ENCODE measurements around the gene DENND10. TPM values are rescaled to one million over a fixed set of nuclear protein-coding genes. Genes with fewer than 3 reads are reported as not detected.
"Not testable (repeated sequence)": the region's sequence is repeated elsewhere in the genome, so short reads cannot be mapped to it uniquely, and the experiment has no call there.

The DENND10 gene
- total and polyA plus RNA-seq, 2 experiments from 2014 or later, result 75.3 to 94.7 TPM

DNA sequence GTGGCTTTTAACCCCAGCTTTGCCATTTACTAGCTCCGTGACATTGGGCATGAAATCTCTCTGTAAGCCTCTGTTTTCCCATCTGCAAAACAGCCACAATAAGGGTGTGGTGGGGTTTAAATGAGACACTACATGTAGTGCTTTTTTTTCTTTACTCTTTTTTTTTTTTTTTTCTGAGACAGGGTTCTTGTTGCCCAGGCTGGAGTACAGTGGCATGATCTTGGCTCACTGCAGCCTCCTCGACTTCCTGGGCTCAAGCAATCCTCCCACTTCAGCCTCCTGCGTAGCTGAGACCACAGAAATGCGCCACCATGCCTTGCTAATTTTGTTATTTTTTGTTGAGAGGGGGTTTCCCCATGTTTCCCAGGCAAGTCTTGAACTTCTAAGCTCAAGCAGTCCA, 8.3 kb upstream of the DENND10 start:
- no peak overlapping the region for H2AFZ ChIP-seq
- H3K27me3 ChIP-seq, result no peaks in the 10 kb centered on the region
- WGBS (ENCODE audit: low lambda C conversion rate, missing lambda C conversion rate), result 99% methylated on average over 4 of the region's 4 CpGs
- H3K27ac ChIP-seq, result no peak overlapping the region
- DNase-seq (ENCODE audit: low spot score), result no peak
- H3K9me3 ChIP-seq (ENCODE audit: low read depth), result no peaks in the 10 kb centered on the region
- H3K36me3 ChIP-seq (replicated peaks; ENCODE audit: insufficient read depth, low read depth), result no peaks in the 10 kb centered on the region
- no peaks in the 10 kb centered on the region for H3K9me2 ChIP-seq (replicated peaks; ENCODE audit: insufficient read depth)
- H4K20me1 ChIP-seq (ENCODE audit: insufficient read depth, poor library complexity, severe bottlenecking), result no peaks in the 10 kb centered on the region
- H3K4me3 ChIP-seq, result no peak overlapping the region
- no peak for TF ChIP-seq EZH2 (IDR thresholded peaks at IDR 0.05; ENCODE audit: borderline replicate concordance)
- TF ChIP-seq EZH2phosphoT487 (IDR thresholded peaks at IDR 0.05; ENCODE audit: low read depth, severe bottlenecking, unreplicated experiment), result no peak
- TF ChIP-seq, protein P1, sequence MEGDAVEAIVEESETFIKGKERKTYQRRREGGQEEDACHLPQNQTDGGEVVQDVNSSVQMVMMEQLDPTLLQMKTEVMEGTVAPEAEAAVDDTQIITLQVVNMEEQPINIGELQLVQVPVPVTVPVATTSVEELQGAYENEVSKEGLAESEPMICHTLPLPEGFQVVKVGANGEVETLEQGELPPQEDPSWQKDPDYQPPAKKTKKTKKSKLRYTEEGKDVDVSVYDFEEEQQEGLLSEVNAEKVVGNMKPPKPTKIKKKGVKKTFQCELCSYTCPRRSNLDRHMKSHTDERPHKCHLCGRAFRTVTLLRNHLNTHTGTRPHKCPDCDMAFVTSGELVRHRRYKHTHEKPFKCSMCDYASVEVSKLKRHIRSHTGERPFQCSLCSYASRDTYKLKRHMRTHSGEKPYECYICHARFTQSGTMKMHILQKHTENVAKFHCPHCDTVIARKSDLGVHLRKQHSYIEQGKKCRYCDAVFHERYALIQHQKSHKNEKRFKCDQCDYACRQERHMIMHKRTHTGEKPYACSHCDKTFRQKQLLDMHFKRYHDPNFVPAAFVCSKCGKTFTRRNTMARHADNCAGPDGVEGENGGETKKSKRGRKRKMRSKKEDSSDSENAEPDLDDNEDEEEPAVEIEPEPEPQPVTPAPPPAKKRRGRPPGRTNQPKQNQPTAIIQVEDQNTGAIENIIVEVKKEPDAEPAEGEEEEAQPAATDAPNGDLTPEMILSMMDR (IDR thresholded peaks at IDR 0.05; ENCODE audit: poor library complexity), result no peak
- H3K4me2 ChIP-seq, result no peak overlapping the region
- H3K4me1 ChIP-seq (ENCODE audit: insufficient read depth), result peaks cover 6% of the 10 kb centered on the region
- no peaks in the 10 kb centered on the region for H3K79me2 ChIP-seq

DNA sequence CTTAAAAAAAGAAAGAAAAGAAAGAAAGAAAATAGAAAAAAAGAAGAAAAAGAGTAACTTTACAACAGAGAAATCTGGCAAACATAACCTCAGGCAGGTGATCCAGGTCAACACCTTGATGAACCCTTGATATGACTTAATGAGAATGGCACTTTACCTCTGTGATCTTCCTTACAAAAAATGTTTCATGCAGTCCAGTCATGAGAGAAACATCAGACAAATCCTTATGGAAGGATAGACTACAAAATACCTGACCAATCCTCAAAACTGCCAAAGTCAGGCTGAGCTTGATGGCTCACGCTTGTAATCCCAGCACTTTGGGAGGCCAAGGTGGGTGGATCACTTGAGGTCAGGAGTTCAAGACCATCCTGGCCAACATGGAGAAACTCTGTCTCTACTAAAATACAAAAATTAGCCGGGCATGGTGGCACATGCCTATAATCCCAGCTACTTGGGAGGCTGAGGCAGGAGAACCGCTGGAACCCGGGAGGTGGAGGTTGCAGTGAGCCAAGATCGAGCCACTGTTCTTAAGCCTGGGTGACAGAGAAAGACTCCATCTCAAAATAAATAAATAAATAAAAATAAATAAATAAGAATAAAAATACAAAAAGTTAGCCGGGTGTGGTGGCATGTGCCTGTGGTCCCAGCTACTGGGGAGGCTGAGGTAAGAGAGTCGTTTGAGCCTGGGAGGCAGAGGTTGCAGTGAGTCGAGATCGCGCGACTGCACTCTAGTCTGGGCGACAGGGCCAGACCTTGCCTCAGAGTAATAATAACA, 7.1 kb upstream of the DENND10 start:
- not testable (repeated sequence) for H3K4me2 ChIP-seq; H3K4me3 ChIP-seq; H4K20me1 ChIP-seq (ENCODE audit: insufficient read depth, poor library complexity, severe bottlenecking); H3K27ac ChIP-seq; H3K9me2 ChIP-seq (replicated peaks; ENCODE audit: insufficient read depth); H2AFZ ChIP-seq; H3K36me3 ChIP-seq (replicated peaks; ENCODE audit: insufficient read depth, low read depth); H3K4me1 ChIP-seq (ENCODE audit: insufficient read depth); H3K79me2 ChIP-seq; H3K9me3 ChIP-seq (ENCODE audit: low read depth); DNase-seq (ENCODE audit: low spot score); H3K27me3 ChIP-seq
- 96% methylated on average over 12 of the region's 12 CpGs for WGBS (ENCODE audit: low lambda C conversion rate, missing lambda C conversion rate)

DNA sequence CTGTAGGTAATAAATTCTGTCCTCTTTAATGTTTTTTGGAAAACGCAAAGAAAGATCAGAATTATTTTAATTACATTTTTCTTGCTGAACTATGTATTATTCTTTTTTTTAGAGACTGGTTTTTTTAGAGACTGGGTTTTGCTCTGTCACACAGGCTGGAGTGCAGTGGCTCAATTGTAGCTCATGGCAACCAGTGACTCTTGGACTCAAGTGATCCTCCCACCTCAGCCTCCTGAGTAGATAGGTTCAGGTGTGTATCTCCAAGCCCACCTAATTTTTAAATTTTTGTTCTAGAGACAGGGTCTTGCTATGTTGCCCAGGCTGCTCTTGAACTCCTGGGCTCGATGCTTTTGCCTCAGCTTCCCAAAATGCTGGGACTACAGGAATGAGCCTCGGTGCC, 5.3 kb upstream of the DENND10 start:
- H4K20me1 ChIP-seq (ENCODE audit: insufficient read depth, poor library complexity, severe bottlenecking), result no peaks in the 10 kb centered on the region
- peaks cover 8% of the 10 kb centered on the region for H3K4me1 ChIP-seq (ENCODE audit: insufficient read depth)
- H3K27ac ChIP-seq, result no peak overlapping the region
- H3K9me3 ChIP-seq (ENCODE audit: low read depth), result no peaks in the 10 kb centered on the region
- 97% methylated on average over 3 of the region's 3 CpGs for WGBS (ENCODE audit: low lambda C conversion rate, missing lambda C conversion rate)
- no peak overlapping the region for H2AFZ ChIP-seq
- no peak overlapping the region for H3K4me2 ChIP-seq
- H3K4me3 ChIP-seq, result no peak overlapping the region
- DNase-seq (ENCODE audit: low spot score), result no peak
- no peaks in the 10 kb centered on the region for H3K79me2 ChIP-seq
- H3K9me2 ChIP-seq (replicated peaks; ENCODE audit: insufficient read depth), result no peaks in the 10 kb centered on the region
- H3K36me3 ChIP-seq (replicated peaks; ENCODE audit: insufficient read depth, low read depth), result no peaks in the 10 kb centered on the region
- H3K27me3 ChIP-seq, result no peaks in the 10 kb centered on the region
- TF ChIP-seq EZH2 (IDR thresholded peaks at IDR 0.05; ENCODE audit: borderline replicate concordance) (no peak), EZH2phosphoT487 (IDR thresholded peaks at IDR 0.05; ENCODE audit: low read depth, severe bottlenecking, unreplicated experiment) (no peak)
- TF ChIP-seq, protein P1 (IDR thresholded peaks at IDR 0.05; ENCODE audit: poor library complexity), result no peak

DNA sequence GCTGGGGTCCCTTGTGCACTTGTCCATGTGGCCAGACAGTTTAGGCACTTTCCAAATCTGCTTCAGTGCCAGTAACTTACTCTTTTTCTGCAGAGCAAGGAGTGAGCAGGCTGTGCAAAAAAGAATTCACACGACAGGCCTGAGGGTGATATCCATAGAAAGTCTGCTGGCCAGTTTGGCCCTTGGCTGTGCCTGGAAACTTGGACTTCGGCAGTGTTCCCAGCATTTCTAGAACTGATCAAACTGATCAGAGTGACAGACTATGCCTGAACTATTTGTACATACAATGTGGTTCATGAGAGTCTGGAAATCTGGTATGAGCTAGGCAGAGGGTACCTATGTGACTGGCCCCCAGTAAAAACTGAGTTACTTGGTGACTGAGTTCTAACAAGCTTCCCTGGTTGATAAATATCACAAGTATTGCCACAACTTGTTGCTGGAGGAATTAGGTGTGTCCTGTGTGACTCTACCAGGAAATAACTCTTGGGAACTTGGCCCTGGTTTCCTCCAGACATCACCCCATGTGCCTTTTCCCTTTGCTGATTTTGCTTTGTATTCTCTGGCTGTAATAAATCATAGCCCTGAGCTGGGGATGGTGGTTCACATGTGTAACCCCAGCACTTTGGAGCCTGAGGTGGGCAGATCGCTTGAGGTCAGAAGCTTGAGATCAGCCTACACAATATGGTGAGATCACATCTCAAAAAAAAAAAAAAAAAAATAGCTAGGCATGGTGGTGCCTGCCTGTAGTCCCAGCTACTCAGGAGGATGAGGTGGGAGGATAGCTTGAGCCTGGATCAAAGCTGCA, 3.3 kb upstream of the DENND10 start:
- Histone ChIP-seq H4K20me1 (ENCODE audit: insufficient read depth, poor library complexity, severe bottlenecking) (no peaks in the 10 kb centered on the region), H3K79me2 (peaks cover 11% of the 10 kb centered on the region), H3K4me1 (ENCODE audit: insufficient read depth) (peaks cover 16% of the 10 kb centered on the region), H2AFZ (no peak overlapping the region), H3K9me3 (ENCODE audit: low read depth) (no peaks in the 10 kb centered on the region), H3K27ac (peak overlapping the region; percentile 74), H3K27me3 (no peaks in the 10 kb centered on the region), H3K4me3 (no peak overlapping the region), H3K9me2 (replicated peaks; ENCODE audit: insufficient read depth) (no peaks in the 10 kb centered on the region), H3K4me2 (no peak overlapping the region), H3K36me3 (replicated peaks; ENCODE audit: insufficient read depth, low read depth) (no peaks in the 10 kb centered on the region)
- TF ChIP-seq, protein P1 (IDR thresholded peaks at IDR 0.05; ENCODE audit: poor library complexity), result no peak
- TF ChIP-seq EZH2phosphoT487 (IDR thresholded peaks at IDR 0.05; ENCODE audit: low read depth, severe bottlenecking, unreplicated experiment) (no peak), EZH2 (IDR thresholded peaks at IDR 0.05; ENCODE audit: borderline replicate concordance) (no peak)
- WGBS (ENCODE audit: low lambda C conversion rate, missing lambda C conversion rate), result 83% methylated on average over 3 of the region's 3 CpGs
- DNase-seq (ENCODE audit: low spot score), result peak; percentile 37

All from hepatocyte (in vitro differentiated cells).